Muscle layer of colon (tissue), 2 donors: Measurements from ENCODE around the gene GJC3.
"Not testable (repeated sequence)": the region's sequence is repeated elsewhere in the genome, so short reads cannot be mapped to it uniquely, and the experiment has no call there.

Experiments used
- H3K27ac ChIP-seq: one replicate; pipeline ENCODE4 v1.7.0; 2013; ENCODE audit warnings: low read depth, mild to moderate bottlenecking, low read length, moderate library complexity
- H3K27me3 ChIP-seq, 2 donors: one replicate each; pipeline ENCODE4 v1.7.0; 2013; ENCODE audit warnings: low read length in 2 of 2, mild to moderate bottlenecking in 2 of 2; ENCODE audit not compliant: insufficient read depth in 2 of 2, control insufficient read depth in 1 of 2
- H3K36me3 ChIP-seq: one replicate; pipeline ENCODE4 v1.7.0; 2013; ENCODE audit warnings: mild to moderate bottlenecking, low read length; ENCODE audit not compliant: insufficient read depth
- H3K4me1 ChIP-seq: one replicate; pipeline ENCODE4 v1.7.0; 2013; ENCODE audit warnings: mild to moderate bottlenecking, low read length; ENCODE audit not compliant: insufficient read depth
- H3K4me3 ChIP-seq, 2 donors: one replicate each; pipeline ENCODE4 v1.7.0; 2013; ENCODE audit warnings: low read length in 2 of 2, low read depth in 1 of 2, mild to moderate bottlenecking in 1 of 2, moderate library complexity in 1 of 2
- H3K9ac ChIP-seq: one replicate; pipeline ENCODE4 v1.7.0; 2013; ENCODE audit warnings: low read length
- H3K9me3 ChIP-seq: one replicate; pipeline ENCODE4 v1.7.0; 2013; ENCODE audit warnings: mild to moderate bottlenecking, low read length
- donor health status: abdominal sarcoma.
- donor health status: Adenocarcinoma of cecum.

Gene GJC3

DNA sequence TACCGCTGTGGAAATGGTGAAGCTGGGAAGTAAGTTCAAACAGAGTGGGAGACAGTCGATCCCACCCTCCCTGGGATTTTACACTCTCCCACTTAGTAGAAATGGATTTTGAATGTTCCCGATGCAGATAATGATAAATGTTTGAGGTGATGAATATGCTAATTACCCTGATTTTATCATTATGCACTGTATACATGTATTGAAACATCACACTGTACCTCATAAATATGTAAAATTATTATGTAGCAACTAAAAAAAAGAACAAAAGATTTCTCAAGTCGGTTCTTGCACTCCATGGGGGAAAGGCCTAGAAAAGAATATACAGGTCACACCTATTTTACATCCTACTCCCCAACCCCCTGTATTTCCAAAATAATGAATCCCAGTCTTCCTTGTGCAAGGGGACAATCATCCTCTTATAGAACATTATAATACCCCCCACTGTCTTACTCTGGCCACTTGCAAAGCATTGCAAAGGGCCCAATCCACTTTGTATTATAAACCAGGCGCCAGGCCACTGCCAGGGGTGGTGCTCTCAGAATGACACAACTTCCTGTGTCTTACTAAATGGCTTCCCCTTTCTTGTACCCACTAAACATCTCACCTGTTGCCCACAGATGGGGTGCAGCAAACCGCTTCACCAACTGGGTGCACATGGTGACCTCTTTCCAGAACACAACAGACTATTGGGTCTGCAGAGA, 31.9 kb downstream of the GJC3 start:
- H3K36me3 ChIP-seq = peaks cover 27% of the 10 kb centered on the region
- H3K4me3 ChIP-seq = no peak overlapping the region
- no peaks in the 10 kb centered on the region for H3K9me3 ChIP-seq
- H3K9ac ChIP-seq = no peak overlapping the region
- H3K27me3 ChIP-seq = no peaks in the 10 kb centered on the region
- no peak overlapping the region for H3K27ac ChIP-seq
- no peaks in the 10 kb centered on the region for H3K4me1 ChIP-seq

DNA sequence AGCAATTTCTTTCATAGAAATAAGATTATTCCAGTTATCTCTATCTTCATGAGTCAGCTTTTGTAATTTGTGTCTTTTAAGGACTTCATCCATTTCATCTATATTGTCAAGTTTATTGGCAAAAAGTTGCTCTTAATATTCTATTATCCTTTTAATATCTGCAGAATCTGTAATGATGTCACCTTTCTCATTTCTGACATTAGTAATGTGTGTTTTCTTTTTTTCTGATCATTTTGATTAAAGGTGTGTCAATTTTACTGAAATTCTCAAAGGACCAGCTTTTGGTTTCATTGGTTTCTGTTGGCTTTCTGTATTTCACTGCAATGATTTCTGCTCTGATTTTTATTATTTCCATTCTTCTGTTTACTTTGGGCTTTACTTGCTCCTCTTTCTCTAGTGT, 34.7 kb downstream of the GJC3 start:
- Histone ChIP-seq H3K9ac (no peak overlapping the region), H3K36me3 (peaks cover 17% of the 10 kb centered on the region), H3K27ac (no peak overlapping the region), H3K9me3 (no peaks in the 10 kb centered on the region), H3K4me1 (no peaks in the 10 kb centered on the region), H3K4me3 (no peak overlapping the region), H3K27me3 (no peaks in the 10 kb centered on the region)

DNA sequence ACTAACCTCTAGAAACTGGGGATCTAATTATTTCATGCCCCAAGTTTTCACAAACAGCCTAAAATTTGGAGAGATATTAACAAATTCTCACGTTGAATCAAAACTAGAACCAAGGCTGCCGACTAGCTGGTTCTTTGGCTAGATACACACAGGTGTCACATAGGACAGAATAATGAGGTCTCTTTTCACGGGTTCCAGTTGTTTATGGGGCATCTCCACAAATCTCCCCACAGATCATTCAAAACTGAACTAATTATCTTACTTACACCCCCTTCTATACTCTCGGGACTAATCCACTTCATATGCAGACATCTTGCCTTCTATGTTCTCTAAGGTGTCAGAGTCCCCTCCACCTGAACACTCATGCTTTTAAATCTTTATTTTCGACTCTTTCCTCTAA, 36.1 kb downstream of the GJC3 start:
- Histone ChIP-seq H3K36me3 (peaks cover 17% of the 10 kb centered on the region), H3K27me3 (no peaks in the 10 kb centered on the region), H3K9me3 (no peaks in the 10 kb centered on the region), H3K27ac (no peak overlapping the region), H3K4me1 (no peaks in the 10 kb centered on the region), H3K4me3 (no peak overlapping the region), H3K9ac (no peak overlapping the region)

DNA sequence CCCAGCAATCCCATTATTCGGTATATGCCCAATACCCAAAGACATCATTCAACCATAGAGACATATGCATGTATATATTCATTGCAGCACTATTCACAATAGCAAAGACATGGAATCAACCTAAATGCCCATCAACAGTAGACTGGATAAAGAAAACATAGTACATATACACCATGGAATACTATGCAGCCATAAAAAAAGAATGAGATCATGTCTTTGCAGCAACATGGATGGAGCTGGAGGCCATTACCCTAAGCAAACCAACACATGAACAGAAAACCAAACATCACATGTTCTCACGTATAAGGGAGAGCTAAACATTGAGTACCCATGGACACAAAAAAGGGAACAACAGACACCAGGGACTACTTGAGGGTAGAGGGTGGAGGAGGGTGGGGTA, 39.1 kb downstream of the GJC3 start:
- not testable (repeated sequence) for H3K27me3 ChIP-seq, H3K27ac ChIP-seq, H3K9me3 ChIP-seq, H3K9ac ChIP-seq, H3K4me1 ChIP-seq, H3K4me3 ChIP-seq
- peaks cover 17% of the 10 kb centered on the region for H3K36me3 ChIP-seq

DNA sequence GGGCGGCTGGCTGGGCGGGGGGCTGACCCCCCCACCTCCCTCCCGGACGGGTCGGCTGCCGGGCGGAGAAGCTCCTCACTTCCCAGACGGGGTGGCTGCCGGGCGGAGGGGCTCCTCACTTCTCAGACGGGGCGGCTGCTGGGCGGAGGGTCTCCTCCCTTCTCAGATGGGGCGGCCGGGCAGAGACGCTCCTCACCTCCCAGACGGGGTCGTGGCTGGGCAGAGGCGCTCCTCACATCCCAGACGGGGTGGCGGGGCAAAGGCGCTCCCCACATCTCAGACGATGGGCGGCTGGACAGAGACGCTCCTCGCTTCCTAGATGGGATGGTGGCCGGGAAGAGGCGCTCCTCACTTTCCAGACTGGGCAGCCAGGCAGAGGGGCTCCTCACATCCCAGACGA, 41.1 kb downstream of the GJC3 start:
- H3K27ac ChIP-seq, H3K27me3 ChIP-seq, H3K9ac ChIP-seq, H3K9me3 ChIP-seq, H3K4me3 ChIP-seq, H3K4me1 ChIP-seq: not testable (repeated sequence)
- H3K36me3 ChIP-seq = peaks cover 17% of the 10 kb centered on the region

DNA sequence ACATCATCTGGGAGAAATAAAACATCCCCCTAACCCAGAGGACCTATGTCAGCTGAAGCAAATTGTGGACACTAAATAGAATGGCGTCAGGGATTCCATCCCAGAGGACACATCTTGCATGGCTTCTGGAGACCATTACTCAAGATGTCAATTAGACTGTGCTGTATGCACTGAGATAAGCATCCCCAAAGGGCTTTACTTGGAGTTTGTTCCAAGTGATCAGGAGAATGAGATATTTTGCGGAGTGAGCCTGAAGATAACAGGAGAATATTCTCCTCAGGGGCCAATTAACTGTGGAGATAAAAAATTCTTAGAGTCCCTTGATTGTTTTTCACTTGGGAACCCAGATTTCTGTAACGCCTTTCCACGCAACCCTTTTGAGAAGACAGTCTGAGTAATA, 48.0 kb downstream of the GJC3 start:
- H3K4me1 ChIP-seq = no peaks in the 10 kb centered on the region
- no peaks in the 10 kb centered on the region for H3K27me3 ChIP-seq
- H3K9me3 ChIP-seq = no peaks in the 10 kb centered on the region
- no peak overlapping the region for H3K9ac ChIP-seq
- H3K27ac ChIP-seq = no peak overlapping the region
- H3K4me3 ChIP-seq = no peak overlapping the region
- H3K36me3 ChIP-seq = no peaks in the 10 kb centered on the region

DNA sequence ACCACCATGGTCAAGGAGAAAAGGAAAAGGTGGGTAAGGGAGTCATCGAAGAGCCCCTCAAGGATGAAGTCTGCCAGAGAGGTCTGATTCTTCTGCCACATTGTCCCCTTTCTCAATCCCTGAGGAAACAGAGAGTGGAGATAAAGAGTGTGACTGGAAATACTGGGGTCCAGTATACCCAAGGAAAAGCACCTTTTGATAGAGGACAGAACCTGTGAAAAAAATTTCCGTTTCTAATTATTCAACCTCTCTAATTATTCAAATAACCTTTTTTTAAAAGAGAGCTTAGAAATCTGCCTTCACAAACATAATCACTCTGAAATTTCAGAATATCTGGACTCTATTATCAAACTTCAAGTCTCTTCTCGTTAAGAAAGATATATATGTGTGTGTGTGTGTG, 52.5 kb downstream of the GJC3 start, which contains the start of gene OR2AE1:
Gene OR2AE1 (minus strand): TSS at position 101 of the 400 bp plus-strand sequence. CDS start 0 bp downstream, at position 101.
- H3K9ac ChIP-seq = no peak within 1 kb of the TSS
- H3K4me1 ChIP-seq = no peaks in the 10 kb centered on the region
- no peak within 1 kb of the TSS for H3K4me3 ChIP-seq
- H3K27ac ChIP-seq = no peak within 1 kb of the TSS
- H3K9me3 ChIP-seq = no peaks in the 10 kb centered on the region
- H3K27me3 ChIP-seq = no peaks in the 10 kb centered on the region
- H3K36me3 ChIP-seq = no peaks in the 10 kb centered on the region

DNA sequence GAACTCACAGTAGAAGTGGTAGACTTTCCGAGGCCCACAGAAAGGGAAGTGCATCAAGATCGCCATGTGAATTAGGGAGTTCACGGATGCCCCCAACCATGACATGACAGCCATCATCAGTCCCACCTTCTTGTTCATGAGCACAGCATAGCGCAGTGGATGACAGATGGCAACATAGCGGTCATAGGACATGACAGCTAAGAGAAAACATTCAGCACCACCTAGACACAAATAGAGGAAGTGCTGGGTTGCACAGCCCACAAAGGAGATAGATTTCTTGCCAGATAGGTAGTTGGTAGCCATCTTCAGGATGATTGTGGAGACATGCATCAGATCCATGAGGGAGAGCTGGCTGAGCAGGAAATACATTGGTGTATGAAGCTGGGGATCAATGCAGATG, 52.9 kb downstream of the GJC3 start:
- Histone ChIP-seq H3K4me3 (no peak overlapping the region), H3K27ac (no peak overlapping the region), H3K9ac (no peak overlapping the region), H3K27me3 (no peaks in the 10 kb centered on the region), H3K9me3 (no peaks in the 10 kb centered on the region), H3K4me1 (no peaks in the 10 kb centered on the region), H3K36me3 (no peaks in the 10 kb centered on the region)
